Tibial nerve (tissue), 4 donors: ENCODE data around the gene PES1. TPM values are rescaled to one million over a fixed set of nuclear protein-coding genes. Genes with fewer than 3 reads are reported as not detected.
"Not testable (repeated sequence)": the region's sequence is repeated elsewhere in the genome, so short reads cannot be mapped to it uniquely, and the experiment has no call there.

Experiments used
- DNase-seq, 2 donors: peaks; one replicate each; pipeline ENCODE4 v3.0.0-alpha.2; 2019; ENCODE audit warnings: low spot score in 2 of 2
- H3K27ac ChIP-seq, 4 donors: fragments of 200-600 bp; sonication (generic) in 3 of 4; one replicate each; pipeline ENCODE4 v1.5.1; 2017 to 2019; ENCODE audit warnings: mild to moderate bottlenecking in 1 of 4
- H3K27me3 ChIP-seq, 2 donors: fragments of 200-600 bp; sonication (generic) in 1 of 2; one replicate each; pipeline versions ENCODE4 v1.5.1 to v1.6.0; 2017 to 2019
- H3K36me3 ChIP-seq, 3 donors: fragments of 200-600 bp; sonication (generic); one replicate each; pipeline ENCODE4 v1.5.1; 2018 to 2019
- H3K4me1 ChIP-seq, 4 donors: fragments of 200-600 bp; sonication (generic) in 3 of 4; one replicate each; pipeline ENCODE4 v1.5.1; 2017 to 2019
- H3K4me3 ChIP-seq, 4 donors: fragments of 200-600 bp; sonication (generic) in 3 of 4; one replicate each; pipeline ENCODE4 v1.5.1; 2017 to 2019; ENCODE audit warnings: mild to moderate bottlenecking in 1 of 4, moderate library complexity in 1 of 4
- H3K9me3 ChIP-seq, 4 donors: fragments of 200-600 bp; sonication (generic) in 3 of 4; one replicate each; pipeline ENCODE4 v1.5.1; 2017 to 2019
- CTCF ChIP-seq, 5 experiments: fragments of 200-600 bp in 3 of 5; fragments of 450-650 bp in 2 of 5; sonication (generic) in 3 of 5; IDR thresholded peaks; one replicate each; pipeline ENCODE4 v1.5.1; 2016 to 2019; ENCODE audit warnings: antibody characterized with exemption in 5 of 5, mild to moderate bottlenecking in 3 of 5, moderate library complexity in 2 of 5
- EP300 ChIP-seq, 2 donors: sonication (generic); formaldehyde crosslinking; IDR thresholded peaks; one replicate each; pipeline ENCODE4 v1.6.1; 2017; ENCODE audit warnings: antibody characterized with exemption in 2 of 2, mild to moderate bottlenecking in 1 of 2
- POLR2A ChIP-seq, 2 donors: fragments of 450-650 bp; IDR thresholded peaks; one replicate each; pipeline ENCODE4 v1.6.1; 2017; ENCODE audit warnings: antibody characterized with exemption in 2 of 2, mild to moderate bottlenecking in 2 of 2, moderate library complexity in 2 of 2
- WGBS, 2 donors: methylation state at CpG; one replicate each; pipeline ENCODE4 v1.1.5; 2018; 5-methylcytosine and 5-hydroxymethylcytosine counted together
- total RNA-seq, 4 donors: library from RNA; depleted of rRNA; stranded (reverse); fragments of >200 nt; gene quantifications; one replicate each; pipeline ENCODE4 v1.1.0, GENCODE V29; 2016

Gene PES1
- total RNA-seq, 4 donors from 2014 or later = 53.9 to 74.7 (median 70.3) TPM

- Histone ChIP-seq H3K9me3 (no peaks in the 10 kb centered on the region), H3K36me3 (no peaks in the 10 kb centered on the region), H3K4me1 (peaks cover 0 to 14% (median 3%) of the 10 kb centered on the region in 4 donors), H3K4me3 (peak overlapping the region; percentile 20 to 50 (median 28)), H3K27ac (peak overlapping the region in 1 of 4 donors; percentile 63), H3K27me3 (peaks cover 0 to 24% of the 10 kb centered on the region in 2 donors)
- WGBS, 2 donors = 74 to 78% methylated on average over 9 to 11 of the region's 12 CpGs
- no peak for DNase-seq
- no peak for TF ChIP-seq POLR2A (IDR thresholded peaks at IDR 0.05)
- TF ChIP-seq EP300 (IDR thresholded peaks at IDR 0.05) = no peak
- no peak for TF ChIP-seq CTCF (IDR thresholded peaks at IDR 0.05)
These were observed 48.9 kb downstream of the PES1 start for GRCh38 chr22:30542811-30543188.

GRCh38 chr22:30541961-30542810, 49.5 kb downstream of the PES1 start:
- Histone ChIP-seq H3K4me3 (peak overlapping the region; percentile 20 to 50 (median 28)), H3K36me3 (no peaks in the 10 kb centered on the region), H3K27ac (peak overlapping the region in 1 of 4 donors; percentile 63), H3K9me3 (no peaks in the 10 kb centered on the region), H3K4me1 (peaks cover 0 to 14% (median 3%) of the 10 kb centered on the region in 4 donors), H3K27me3 (peaks cover 0 to 24% of the 10 kb centered on the region in 2 donors)
- TF ChIP-seq POLR2A (IDR thresholded peaks at IDR 0.05) (no peak), EP300 (IDR thresholded peaks at IDR 0.05) (no peak), CTCF (IDR thresholded peaks at IDR 0.05) (no peak)
- WGBS, 2 donors = 3 to 4% methylated on average over 43 to 58 of the region's 64 CpGs
- DNase-seq = no peak

GRCh38 chr22:30541511-30541910, 50.2 kb downstream of the PES1 start:
- WGBS, 2 donors = 85 to 87% methylated on average over 3 of the region's 3 CpGs
- not testable (repeated sequence) for H3K9me3 ChIP-seq, H3K36me3 ChIP-seq, DNase-seq
- peaks cover 0 to 14% (median 3%) of the 10 kb centered on the region in 4 donors for H3K4me1 ChIP-seq
- peaks cover 0 to 24% of the 10 kb centered on the region in 2 donors for H3K27me3 ChIP-seq
- H3K4me3 ChIP-seq = peak overlapping the region in 2 of 4 donors; percentile 25 to 50
- H3K27ac ChIP-seq = peak overlapping the region in 1 of 4 donors; percentile 63

- no peak for DNase-seq
- Histone ChIP-seq H3K4me1 (peaks cover 0 to 14% (median 3%) of the 10 kb centered on the region in 4 donors), H3K27me3 (peaks cover 0 to 24% of the 10 kb centered on the region in 2 donors), H3K4me3 (no peak overlapping the region), H3K36me3 (no peaks in the 10 kb centered on the region), H3K9me3 (no peaks in the 10 kb centered on the region), H3K27ac (no peak overlapping the region)
- no peak for TF ChIP-seq CTCF (IDR thresholded peaks at IDR 0.05)
- TF ChIP-seq EP300 (IDR thresholded peaks at IDR 0.05) = no peak
- WGBS, 2 donors = 76 to 94% methylated on average over 1 of the region's 1 CpG
These were observed 52.3 kb downstream of the PES1 start for GRCh38 chr22:30539368-30539767.

GRCh38 chr22:30538280-30538679, 53.4 kb downstream of the PES1 start:
- no peak overlapping the region for H3K27ac ChIP-seq
- WGBS, 2 donors = 73 to 79% methylated on average over 6 of the region's 6 CpGs
- DNase-seq = no peak
- TF ChIP-seq POLR2A (IDR thresholded peaks at IDR 0.05) (no peak), EP300 (IDR thresholded peaks at IDR 0.05) (no peak), CTCF (IDR thresholded peaks at IDR 0.05) (no peak)
- H3K9me3 ChIP-seq = no peaks in the 10 kb centered on the region
- H3K4me3 ChIP-seq = no peak overlapping the region
- H3K4me1 ChIP-seq = peaks cover 0 to 14% (median 3%) of the 10 kb centered on the region in 4 donors
- H3K27me3 ChIP-seq = peaks cover 0 to 18% of the 10 kb centered on the region in 2 donors
- H3K36me3 ChIP-seq = no peaks in the 10 kb centered on the region
